Umbilical cord (tissue), 2 donors: ENCODE measurements around the gene GTPBP3. TPM values are rescaled to one million over a fixed set of nuclear protein-coding genes. Genes with fewer than 3 reads are reported as not detected.

Experiments used
- DNase-seq: peaks from one replicate; pipeline ENCODE4 v3.0.0-alpha.2; 2015; ENCODE audit warnings: low spot score
- total RNA-seq: library from RNA; depleted of rRNA; stranded (reverse); fragments of >200 nt; gene quantifications from one replicate; pipeline ENCODE4 v1.2.3, GENCODE V29; 2014; ENCODE audit warnings: low replicate concordance; ENCODE audit not compliant: insufficient read depth

The GTPBP3 gene
- total RNA-seq, 1 donor from 2014 or later, result 13.7 TPM

DNA sequence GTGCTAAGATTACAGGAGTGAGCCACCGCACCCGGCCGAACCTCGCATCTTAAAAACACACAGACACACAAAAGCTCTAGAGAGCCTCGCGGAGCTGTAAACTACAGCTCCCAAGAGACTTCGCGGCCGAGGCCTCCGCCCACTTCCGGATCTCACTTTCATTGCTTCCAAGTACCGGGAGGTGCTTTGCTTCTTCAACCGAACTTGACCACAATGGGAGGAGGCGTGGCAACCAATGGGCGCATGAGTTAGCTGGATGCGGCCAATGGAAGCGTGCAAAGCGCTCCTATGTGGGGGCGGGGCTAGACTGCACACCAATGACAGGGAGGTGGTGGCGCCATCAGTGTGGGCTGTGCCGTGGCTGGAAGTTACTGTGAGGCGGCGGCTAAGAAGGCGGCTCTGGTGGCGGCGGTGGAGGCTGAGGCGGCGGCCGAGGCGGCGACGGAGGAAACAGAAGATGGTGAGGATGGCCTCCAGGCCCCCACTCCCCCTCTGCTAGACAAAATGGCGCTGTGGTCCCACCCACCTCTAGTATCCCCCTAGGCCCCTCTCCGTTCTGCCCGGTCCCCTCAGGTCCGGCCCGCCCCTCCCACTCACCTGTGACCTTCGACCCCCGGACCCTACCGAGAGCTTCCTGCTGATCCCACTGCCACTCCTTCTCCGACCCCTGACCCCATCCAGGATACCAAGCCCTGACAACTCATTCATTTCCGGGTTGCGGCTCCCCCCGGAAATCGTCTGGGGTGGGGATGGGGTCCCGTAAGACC is 28.0 kb upstream of the GTPBP3 start, which contains the start of gene DDA1:
Gene DDA1 (plus strand): TSS at position 366 of the 767 bp plus-strand sequence. CDS start 92 bp downstream, at position 458.
- DNase-seq, result peak; percentile 100

DNA sequence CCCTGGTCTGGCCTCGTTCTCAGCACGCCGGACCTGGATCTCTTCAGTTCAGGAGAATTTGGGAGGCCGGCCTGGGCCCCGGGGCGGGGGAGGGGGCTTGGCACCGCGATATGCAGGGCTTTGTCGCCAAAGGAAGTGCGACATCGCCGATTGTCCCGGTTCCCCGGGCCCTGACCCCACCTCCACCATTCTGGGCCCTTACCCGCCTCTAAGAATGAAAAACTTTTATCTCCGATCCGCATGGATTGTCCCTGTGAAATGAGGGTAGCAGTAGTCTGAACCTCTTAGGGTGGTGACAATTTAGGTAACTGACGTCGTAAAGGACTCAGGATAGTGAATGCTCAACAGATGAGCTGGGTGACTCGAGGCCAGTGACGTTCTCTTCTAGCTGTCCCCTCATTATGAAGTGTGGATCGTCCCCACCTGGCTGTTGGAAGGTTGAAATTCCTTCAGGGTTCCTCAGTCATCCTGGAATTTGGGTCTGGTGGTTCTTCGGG is 27.3 kb upstream of the GTPBP3 start:
- DNase-seq, result no peak

DNA sequence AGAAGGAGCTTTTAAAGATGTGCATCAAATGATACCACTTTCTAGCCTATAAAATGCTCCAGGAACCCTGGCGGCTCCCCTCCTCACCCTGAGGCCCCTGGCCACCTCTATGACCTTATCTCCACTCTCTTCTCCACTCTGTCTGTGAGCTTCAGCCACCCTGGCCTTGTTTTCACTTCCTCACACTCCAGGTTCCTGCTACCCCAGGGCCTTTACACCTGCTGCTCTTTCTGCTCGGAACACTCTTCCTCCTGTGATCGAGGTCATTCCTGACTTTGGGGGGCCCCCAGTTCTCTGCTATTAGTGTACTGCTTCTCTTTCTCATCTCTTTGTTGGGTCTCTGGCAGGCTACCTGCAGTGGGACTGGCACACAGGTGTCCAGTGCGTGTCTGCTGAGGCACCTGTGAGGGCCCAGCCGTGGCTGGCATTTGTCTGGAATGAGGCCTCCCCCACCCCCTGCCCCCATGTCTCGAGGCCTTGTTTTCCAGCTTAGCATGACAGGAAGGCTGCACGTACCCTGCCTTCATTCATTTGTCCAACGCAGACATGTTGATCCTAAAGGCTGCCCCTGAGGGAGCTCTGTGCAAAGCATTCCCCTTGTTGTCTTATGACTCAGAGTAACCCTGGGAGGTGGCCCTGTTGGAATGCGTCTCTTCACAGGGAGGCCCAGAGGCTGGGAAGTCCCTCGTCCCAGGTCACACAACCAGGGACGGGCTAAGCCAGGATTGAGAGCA is 25.7 kb upstream of the GTPBP3 start:
- no peak for DNase-seq

DNA sequence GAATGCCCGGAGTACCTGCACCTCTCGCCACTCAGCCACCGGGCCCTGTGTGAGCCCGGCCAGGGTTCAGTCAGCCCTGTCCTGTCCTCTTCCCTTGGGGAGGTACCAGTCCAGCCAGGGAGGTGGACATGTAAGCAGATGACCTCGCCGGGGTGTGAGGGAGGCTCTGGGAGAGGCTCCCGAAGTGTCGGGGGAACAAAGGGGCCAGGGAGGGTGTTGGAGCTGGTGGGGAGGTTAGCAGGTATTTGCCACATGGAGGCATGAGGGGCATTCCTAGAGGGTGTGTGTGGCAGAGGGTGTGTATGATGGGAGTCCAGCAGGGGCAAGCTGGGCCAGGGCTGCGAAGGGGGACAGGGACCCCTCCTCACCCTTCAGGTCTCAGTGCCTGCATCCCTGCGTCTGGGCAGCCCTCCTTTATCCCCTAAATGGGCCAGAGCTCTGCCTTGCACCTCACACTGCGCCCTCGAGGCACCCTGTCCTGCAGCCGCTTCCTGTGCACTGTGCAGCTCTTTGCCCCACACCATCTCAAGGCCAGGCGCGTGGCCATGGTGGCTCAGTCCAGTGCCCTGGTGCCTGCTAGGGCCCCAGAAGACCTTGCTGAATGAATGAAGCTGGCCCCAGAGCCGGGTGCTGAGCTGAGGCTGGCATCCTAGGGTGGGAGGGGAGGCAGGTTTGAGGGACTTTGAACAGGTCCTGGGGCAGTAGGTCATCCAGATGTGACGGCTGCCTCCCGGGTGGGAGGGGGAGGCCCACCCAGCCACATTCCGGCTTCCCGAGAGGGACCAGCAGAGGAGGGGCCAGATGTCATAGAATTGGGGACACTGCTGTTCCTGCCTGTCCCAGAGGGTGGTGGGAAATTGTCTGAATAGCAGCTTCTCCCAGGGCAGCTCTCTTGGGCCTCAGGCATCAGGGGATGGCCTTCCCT is 24.9 kb upstream of the GTPBP3 start:
- DNase-seq, result no peak

DNA sequence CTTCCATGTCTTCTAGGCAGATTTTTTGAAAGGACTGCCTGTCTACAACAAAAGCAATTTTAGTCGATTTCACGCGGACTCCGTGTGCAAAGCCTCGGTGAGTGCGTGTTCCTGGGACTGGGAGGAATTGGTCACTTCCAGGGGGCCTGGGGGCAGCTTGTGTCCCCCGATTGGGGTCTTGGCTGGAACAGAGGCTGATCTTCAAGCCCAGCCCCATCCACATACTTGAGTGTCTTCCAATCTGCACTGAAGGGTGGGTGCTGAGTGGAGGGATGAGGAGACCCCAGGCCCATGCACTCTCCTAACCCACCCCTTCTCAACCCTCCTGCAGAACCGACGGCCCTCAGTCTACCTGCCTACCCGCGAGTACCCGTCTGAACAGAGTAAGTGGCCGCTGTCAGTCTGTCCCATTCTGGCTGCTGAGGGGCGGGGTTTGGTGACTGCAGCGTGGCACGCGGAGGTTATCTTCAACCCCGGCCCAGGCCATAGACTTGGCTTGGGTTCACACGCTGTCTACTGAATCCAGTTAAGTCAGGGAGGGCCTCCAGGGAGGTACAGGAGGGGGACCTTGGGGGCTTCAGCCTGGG is 23.3 kb upstream of the GTPBP3 start:
- DNase-seq, result no peak

DNA sequence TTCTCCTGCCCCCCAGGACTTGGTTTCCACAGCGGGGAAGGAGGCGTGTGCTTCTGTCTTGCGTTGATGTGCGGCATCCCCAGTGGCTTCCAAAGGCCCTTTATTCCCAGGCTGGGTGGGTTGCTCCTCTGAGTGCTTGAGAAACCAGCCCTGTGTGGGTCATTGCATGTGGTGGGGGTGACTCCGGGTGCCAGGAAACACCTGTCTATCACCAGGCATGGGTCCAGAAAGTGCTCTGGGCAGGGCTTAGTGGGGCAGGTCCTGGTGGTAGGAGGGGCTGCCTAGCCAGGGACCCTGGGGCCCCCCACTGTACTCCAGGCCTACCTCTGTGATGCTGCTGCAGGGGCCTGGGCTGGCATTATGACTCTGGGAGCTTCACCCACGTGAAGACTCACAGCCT is 18.4 kb upstream of the GTPBP3 start:
- DNase-seq, result no peak

DNA sequence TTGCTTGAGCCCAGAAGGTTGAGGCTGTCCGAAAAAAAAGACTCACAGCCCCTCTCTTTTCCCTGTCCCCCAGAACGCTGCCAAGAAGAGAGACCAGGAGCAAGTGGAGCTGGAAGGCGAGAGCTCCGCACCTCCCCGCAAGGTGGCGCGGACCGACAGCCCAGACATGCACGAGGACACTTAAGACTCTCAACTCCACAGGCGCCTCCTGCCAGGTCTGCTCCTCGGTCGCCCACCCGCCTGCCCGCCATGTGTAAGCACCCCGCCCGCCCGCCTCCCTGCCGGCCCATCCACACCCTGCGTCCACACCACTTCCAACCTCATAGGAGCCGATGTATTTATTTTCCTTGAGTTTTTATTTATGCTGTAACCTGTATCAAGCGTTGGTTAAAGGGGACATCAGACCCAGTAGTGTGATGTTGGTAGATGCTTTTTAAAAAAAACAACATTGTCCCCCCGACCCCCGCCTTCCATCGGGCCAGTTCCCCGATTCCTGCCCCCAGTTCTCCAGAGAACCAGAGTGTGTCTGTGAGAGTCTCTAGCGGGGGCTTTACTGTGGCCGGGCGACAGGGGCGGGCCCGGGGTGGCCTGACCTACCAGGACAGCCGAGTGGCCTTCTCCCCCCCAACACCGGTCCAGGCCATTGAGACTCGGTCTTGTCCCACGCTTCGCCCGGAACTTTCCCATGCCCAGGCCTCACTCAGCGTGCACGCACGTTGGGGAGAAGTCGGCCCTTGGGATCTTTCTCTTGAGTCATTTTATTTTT is 17.7 kb upstream of the GTPBP3 start:
- DNase-seq, result no peak

DNA sequence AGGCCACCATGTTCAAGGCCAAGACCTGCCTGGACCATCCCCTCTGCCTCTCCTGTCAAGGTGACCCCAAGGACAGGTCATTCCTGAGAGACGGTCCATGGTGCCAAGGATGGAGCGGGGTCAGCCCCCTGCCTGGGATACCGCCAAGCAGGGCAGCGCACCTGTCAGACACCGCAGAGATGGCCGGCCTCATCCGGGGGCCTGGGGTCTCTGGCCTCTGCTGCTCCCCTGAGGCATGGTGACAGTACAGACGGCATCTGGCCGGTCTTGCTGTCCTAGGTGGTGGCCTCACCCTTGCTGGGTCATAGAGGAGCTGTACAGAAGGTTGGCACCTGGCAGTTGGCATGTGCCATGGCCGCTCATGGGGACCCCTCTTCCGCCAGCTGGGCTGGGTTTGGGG is 16.9 kb upstream of the GTPBP3 start:
- no peak for DNase-seq

DNA sequence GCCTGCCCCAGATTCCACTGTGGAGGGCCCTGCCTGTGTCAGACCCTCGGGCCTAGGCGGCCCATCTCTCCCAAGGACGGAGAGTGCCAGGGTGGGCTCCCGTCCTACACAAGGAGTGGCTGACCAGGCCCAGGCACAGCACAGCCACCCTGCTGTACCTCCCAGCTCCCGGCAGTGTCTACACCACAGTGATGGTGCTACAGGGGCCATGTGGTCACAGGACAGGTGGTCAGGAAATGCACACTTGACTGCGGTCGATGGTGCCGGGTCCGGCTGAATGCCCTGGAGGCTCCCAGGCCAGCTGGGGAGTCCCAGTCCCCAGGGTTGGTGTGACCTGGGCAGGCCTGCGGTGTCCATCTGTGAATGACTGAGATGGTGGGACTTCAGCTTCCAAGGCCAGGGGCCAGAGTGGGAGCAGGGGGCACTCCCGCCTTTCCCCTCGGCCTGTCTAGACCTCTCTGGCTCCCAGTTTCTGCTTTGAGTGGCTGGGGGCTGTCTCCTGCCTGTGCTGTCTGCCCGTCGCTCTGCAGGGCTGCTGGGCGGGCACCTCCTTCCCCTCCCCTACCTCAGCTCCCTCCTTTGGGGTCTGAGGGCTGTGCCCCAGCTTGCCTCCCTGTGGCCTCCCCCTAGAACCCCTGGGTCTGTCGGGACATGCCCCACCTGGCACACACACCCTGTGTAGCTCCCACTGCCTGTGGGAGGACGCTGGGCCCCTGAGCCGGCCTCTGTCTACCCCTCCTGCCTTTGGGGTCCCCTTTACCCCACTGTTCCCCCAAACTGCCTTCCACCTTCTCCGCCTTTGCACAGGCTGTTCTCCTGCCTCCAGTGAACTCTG is 15.5 kb upstream of the GTPBP3 start:
- DNase-seq, result no peak

DNA sequence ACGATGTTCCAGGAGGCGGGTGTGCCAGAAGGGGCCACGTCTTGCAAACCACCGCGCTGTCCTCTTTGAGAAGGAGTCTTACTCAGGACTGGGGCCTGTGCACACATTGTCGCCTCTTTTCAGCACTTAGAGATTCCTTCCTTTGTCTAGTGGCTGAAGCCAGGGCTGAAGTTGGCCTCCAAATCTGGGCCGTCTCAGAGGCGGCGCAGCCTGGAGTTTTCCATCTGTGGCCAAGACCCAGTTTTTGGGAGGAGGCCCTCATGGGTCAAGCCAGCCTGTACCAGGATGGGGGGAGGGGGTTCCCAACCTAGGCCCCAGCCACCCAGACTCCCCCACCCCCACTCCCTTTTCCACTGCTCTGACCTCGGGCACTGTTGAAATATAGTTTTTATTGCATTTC is 14.5 kb upstream of the GTPBP3 start:
- DNase-seq, result no peak

DNA sequence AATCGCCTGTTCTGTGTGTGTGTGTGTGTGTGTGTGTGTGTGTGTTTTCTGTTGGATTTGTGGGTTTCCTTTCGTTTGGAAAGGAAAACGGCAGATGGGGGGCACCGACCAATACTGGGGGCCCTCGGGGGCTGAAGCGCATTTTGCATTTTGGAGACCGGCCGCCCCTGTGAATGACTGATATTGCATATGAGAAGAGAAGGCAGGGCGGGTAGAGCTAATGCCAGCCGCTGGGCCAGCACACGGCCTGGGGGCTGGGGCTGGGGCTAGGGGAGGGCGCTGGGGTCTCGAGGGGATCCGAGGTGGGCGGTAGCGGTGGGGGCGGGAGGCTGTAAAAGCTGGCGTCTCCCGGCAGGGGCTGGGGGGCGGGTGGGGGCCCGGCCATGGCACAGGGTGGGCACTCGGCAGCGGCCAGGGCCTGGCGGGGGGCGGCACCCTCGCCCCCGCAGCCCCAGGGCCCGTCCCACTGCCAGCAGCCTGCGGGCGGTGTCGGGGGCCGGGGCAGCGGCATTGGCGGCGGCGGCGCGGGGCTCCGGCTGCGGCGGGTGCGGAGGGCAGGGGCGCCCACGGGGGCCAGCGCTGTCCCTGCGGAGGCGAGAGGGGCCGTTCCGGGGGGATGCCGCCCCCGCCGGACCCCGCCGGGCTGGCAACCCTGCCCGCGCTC is 13.9 kb upstream of the GTPBP3 start:
- no peak for DNase-seq

DNA sequence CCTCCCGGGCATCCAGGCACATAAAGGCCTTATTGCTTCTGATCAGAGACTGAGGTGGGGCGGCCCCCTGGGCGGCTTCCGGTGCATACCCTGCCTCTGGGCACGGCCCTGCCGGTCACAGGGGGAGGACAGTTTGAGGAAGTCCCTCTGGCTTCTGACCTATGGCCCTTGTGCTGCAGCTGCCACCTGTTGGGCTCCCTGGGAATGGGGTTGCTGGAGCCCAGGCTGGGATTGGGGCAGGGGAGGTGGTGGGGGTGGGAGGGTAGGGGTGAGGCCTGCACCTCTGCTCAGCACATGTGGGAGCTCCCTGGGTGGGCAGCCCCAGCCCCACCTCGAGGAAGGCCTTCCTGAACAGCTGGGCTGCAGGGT is 13.4 kb upstream of the GTPBP3 start:
- DNase-seq, result no peak

DNA sequence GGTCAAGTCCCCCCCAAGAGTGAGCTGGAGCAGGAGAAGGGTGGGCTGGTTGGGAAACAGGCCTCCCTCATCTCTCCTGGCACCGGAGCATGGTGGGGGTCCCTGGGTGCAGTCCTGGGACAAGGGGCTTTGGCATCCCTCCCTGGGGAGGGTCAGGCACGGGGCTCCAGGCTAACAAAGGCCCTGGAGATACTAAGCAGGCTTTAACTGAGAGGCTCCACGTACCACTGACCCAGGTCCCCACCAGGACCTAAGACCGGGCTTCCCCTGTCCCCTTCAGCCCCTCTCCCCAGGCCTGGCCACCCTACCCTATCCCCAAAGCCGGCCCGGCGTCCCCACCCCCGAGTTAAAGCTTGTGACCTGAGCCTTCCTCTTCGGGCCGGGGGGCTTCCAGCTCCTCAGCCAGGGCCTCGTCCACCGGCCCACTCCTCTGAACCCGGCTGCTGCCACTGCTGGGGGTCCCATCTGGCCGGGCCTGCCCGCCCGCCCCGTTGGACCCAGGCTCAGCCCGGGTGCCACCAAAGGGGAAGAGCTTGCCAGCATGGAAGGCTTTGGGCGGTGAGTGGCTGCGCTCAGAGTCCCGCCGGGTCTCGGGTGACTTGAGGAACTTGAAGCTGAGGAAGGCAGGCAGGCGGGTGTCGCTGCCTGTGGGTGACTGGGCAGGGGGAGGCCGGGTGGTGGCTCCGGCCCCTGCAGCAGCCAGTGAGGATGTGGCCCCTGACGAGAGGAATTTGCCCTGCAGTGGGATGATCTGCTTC is 12.8 kb upstream of the GTPBP3 start:
- no peak for DNase-seq

DNA sequence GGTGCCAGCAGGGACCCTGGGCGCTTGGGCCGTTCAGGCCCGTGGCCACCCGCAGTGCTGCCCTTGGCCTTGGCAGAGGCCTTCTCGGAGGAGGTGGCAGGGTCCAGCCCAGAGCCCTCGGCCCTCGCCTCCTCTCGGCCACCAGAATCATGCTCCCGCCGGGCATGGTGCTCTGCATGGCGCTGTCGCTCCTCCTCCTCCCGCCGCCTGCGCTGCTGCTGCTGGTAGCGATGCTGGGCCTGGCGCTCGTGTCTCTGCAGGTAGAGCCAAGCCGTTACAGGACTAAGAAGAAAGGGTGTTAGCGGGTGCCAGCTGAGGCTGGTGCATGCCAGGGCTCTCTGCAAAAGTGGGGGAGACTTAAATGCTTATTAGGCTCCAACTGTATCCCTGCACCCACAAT is 12.2 kb upstream of the GTPBP3 start:
- DNase-seq, result no peak

DNA sequence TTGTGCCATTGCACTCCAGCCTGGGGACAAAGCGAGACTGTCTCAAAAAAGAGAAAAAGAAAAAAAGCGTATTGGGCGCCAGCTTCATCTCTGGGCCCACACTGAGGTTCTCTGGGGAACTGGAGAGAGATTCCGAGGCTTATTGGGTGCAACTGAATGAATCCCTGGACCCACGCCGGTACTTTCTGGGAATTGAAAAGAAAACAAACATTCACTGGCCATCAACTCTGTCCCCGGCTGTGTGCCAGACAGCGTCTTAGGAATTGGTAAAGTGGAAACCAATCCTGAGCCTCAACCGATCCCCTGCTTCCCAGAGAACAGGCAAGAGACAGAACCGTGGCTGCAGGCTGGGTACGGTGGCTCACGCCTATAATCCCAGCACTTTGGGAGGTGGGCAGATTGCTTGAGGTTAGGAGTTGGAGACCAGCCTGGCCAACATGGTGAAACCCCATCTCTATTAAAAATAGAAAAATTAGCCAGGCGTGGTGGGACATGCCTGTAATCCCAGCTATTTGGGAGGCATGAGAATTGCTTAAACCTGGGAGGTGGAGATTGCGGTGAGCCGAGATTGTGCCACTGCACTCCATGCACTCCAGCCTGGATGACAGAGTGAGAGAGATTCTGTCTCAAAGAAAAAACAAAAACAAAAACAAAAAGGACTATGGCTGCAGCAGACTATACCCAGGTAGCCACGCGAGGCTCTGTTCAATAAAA is 11.3 kb upstream of the GTPBP3 start:
- DNase-seq, result no peak

DNA sequence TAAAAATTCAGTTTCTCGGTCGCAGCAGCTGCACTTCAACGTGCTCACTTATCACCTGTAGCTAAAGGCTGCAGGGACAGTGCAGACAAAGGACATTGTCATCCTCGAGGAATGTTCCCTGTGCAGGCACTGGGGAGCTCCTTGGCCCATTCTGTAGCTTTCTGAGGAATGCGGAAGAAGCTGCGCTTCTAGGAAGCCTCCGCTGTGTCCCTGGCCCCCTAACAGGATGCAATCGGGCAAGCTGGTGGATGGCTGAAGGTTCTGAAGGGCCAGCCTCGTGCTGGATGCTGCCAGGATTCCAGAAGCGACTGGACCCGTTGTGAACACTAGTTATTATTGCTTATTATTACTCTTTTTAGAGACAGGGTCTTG is 10.8 kb upstream of the GTPBP3 start:
- no peak for DNase-seq

DNA sequence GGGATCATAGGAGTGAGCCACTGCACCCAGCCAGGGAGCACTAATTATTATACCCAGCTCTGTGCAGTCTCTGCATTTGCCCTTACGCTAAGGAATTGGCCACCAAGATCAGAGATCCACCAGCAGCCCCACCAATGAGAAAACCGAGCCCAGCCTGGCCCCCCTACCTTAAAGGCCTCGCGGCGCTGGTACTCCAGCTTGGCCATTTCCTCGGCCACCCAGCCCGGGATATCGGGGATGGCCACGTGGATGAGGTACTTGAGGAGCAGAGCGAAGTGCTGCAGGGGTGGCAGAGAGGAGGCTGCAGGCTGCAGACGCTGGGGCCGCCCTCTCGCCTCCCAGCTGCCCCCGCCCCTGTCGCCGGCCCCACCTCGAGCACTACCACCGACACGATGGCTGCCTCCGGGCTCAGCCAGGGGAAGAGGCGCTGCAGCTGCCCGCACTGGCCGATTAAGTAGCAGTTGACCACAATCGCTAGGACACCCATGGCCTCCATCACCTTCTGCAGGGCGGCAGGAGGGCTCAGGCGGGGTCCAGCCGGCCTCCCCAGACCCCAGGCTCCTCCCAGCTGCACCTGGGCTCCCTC is 10.2 kb upstream of the GTPBP3 start:
- DNase-seq, result no peak
